GM19023 (cell line): ENCODE results near the gene MORN5.

ENCODE experiments used
- ATAC-seq: cut with Tn5 transposase; IDR thresholded peaks from one replicate; pipeline ENCODE4 v1.9.1; 2021; ENCODE audit warnings: mild to moderate bottlenecking, moderate library complexity; ENCODE audit not compliant: unreplicated experiment

Gene MORN5

DNA sequence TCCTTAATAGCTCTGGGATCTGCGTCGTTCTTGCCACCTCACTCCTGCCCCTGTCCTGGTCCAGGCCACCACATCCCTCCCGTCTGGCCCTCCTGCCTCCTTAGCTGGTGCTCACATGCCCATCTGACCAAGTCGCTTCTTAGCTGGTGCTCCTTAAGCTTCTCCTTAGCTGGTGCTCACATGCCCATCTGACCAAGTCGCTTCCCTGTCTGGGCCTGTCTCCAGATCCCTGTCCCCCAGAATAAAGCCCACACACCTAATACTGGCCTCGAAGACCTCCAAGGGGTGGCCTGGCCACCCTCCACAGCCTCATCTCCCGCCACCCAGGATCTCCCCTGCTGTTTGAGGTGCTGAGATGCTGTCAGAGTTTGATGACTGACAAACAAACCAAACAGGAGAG, 35.2 kb upstream of the MORN5 start:
- ATAC-seq = no peak

GRCh38 chr9:122125158-122125508, 34.6 kb upstream of the MORN5 start:
- ATAC-seq = peak; percentile 76

DNA sequence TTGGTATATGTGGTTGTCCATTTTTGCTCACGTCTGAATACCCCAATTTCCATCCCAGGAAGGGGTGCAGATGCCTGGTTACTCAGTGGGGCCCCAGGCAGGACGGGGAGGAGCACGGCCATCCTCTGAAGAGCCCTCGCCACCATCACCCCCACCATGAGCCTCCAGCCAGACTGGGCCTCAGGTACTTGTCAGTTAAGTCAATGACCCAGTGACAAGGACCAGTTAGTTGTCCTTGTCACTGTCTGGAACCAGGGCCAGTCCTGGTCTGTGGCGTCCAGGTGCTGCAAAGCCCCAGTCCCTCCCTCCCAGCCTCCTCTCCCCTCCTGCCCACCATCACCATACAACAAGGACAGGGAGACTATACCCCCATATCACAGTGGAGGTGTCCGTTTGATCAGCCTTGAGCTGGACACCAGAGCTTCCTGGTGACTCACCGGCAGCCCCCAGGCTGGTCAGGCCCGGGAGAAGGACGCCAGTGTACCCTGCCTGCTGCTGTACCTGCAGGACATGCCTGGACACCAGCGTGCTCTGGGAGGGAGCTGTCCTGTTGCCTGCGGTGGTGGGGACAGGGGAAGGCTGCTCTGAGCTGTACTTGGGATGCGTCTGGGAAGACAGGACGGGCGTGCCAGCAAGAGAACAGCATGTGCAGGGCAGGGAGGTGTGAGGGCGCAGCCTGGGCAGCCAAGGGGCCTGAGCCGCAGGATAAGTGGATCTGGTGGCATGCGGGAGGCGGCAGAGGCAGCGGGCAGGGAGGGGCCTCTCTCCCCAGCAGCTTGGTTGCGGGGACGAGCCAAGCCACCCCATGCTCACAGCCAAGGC, 34.0 kb upstream of the MORN5 start:
- ATAC-seq = no peak

DNA sequence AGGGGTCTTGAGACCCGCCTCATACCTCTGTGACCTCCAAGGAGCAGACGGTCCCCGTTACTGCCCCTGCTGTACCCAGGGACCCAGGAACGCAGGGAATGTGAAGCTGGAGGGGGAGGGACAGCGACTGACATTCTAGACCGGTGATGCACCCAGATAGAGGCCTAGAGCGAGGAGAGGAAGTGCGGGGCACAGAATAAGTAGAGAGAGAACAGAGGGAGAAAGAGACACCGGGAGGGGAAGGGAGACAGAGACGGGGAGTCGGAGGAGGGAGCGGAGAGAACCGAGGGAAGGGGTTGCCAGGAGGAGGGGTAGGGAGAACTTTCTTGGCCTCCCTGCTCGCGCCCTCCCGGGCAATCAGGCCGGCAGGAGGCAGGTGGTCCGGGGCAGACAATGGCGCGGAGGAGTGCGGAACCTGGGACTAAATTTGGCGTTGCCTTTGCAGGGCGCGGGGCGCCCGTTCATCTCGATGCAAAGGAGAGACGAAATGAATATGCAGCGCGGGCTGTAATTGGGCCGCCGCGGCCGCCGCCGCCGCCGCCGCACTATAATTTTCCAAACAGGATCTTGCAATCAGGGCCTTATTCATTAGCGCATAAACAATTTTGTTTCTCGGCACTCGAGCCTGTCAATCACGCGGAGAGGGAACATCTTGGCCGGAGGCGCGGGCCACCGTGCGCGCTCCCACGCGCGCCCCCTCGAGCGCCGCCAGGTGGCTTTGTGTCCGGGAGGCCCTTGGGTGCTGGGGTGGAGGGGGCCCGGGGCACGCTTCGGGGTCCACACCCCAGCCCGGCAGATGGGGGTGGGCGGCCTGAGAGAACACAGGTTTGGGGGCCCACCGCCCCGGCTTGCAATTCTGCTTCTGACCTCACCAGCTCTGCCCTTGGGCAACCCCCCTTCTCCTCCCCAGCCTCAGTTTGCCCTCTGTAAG, 33.1 kb upstream of the MORN5 start:
- no peak for ATAC-seq

GRCh38 chr9:122127396-122127798, 32.3 kb upstream of the MORN5 start:
- no peak for ATAC-seq

DNA sequence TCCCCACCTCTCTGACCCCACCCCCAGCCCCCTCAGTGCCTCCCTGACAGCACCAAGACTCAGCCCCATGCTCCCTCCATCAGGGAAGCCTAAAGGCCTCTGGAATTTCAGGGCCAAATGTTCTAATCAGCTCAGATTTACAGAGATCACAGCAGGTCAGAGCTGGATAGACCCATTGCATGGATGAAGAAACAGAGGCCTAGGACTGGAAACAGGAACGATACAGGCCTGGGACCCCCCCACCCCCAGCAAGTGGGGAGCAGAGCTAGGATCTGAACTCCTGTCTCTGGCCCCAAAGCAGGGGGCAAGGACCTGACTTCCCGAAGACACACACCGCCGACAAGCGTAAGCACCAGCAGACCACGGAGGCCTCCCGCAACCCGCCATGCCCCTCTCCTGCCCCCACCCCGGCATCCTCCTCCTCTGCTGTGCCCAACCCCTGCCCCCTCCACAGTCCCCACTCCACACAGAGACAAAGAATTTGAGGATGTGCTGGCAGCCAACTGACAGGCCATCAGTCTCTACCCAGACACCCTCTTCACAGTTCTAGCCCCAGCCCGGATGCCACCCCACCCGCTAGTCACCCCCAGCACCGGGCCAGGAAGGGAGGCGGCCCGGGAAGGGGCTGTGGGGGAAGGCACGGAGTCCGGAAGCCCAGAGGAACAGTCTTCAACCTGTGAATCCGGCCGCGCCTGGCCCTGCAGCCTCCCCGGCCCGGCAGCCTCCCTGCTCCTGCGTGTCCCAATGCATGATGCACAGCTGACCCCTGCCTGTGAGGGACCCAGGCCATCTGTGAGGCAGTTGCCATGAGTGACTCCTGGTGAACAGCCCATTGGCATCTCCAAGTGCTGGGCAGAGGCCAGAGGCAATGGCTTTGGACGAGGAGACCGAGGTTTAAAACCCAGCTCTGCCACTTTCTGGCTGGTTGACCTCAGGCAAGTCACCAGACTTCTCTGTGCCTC, 31.4 kb upstream of the MORN5 start:
- no peak for ATAC-seq

GRCh38 chr9:122128969-122129343, 30.8 kb upstream of the MORN5 start:
- ATAC-seq = no peak

DNA sequence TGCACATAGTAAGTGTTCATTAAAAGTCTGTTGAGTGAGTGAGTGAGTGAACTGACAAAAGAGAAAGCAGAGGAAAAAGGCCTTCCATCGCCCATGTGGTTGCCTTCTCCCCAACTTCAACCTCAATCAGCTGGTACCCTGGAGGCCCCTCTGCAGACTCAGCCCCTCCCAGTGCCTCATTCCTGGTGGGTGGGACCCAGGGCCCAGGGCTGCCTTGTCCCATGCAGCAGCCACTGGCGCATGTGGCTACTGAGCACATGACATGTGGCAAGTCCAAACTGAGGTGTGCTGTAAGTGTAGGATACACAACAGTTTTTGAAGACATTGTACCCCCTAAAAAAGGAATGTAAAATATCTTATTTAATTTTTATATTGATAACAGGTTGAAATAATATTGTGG, 29.7 kb upstream of the MORN5 start:
- ATAC-seq = no peak

GRCh38 chr9:122130837-122131236, 28.9 kb upstream of the MORN5 start:
- ATAC-seq = no peak

GRCh38 chr9:122131401-122132001, 28.2 kb upstream of the MORN5 start:
- no peak for ATAC-seq

DNA sequence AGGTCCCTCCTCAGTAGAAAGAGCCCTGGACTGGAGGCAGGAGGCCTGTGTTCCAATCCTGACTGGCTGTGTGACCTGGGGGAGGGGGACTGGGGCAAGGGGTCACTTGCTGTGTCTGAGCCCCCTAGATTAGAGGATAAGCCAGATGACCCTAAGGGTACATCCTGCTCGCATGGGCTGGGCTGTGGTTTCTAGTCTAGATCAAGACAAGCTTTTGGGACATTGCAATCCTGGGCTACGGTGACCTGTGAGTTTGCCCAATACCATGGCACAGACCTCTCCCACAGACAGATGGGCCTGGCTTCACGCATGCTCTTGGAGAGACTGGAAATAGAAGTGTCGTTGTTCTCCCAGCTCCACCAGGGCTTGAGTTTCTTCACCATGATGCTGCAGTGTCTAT, 27.2 kb upstream of the MORN5 start:
- ATAC-seq = no peak

DNA sequence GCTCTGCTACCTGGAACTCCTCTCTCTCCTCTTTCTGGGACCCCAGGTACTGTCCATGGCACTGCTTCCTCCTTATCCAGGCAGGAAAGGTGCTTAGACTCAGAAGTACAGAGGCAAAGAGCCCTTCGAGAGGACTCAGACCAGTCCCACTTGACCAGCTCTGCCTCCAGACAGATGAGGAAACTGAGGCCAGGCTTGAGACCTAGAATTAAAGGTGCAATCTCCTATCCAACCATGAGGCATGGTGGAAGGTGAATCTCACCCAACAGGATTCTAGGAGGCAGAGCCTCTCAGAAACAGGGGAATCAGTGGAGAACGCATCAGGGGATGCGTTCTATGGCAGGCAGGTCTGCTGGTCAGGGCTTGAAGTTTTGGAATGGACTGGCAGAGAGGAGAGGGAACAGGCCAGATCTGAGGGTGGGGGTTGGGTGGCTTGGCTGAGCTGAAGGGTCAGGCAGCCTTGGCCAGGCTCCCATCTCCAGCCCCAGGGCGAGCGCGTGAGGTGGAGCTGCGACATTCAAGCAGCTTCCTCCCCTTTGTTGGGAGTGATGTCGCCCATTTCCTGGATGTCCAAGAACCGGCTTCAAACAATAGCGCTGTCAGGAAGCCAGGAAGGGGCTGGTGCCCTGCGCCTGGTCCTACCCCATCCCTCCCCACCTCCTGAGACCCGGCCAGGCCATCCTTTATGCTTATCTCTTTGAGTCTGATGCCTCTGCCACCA, 26.3 kb upstream of the MORN5 start:
- ATAC-seq = no peak

DNA sequence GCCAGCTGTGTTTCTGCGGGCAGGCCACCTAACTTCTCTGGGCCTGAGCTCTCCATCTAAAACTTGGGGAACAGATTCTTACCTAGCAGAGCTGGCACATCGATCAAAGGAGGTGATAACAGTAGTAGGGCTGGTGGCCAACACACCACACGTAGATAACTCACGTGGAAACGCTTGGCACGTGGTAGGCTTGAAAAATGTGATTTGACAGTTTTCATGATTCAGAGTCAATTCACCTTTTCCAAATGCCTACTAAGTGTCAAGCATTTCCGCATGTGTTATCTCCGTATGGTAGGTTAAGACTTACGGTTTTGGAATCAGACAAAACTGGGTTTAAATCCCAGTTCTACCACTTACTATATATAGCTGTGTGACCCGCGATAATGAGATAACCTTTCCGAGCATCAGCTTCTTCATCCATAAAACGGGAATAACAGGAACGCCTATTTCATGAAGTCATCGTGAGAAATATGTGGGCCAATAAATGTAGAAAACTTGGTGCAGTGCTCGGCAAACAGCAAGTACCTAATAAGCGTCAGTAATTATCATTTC, 25.6 kb upstream of the MORN5 start:
- no peak for ATAC-seq

GRCh38 chr9:122134822-122135528, 24.7 kb upstream of the MORN5 start:
- ATAC-seq = no peak

DNA sequence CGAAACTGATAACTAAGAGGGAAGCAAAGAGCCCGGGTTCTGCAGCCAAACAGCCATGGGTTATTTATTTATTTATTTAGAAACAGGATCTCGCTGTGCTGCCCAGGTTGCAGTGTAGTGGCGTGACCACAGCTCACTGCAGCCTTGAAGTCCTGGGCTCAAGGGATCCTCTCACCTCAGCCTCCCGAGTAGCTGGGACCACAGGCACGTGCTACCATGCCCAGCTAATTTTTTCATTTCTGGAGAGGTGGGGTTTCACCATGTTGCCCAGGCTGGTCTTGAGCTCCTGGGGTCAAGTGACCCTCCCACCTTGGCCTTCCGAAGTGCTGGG, 24.2 kb upstream of the MORN5 start:
- ATAC-seq = no peak

DNA sequence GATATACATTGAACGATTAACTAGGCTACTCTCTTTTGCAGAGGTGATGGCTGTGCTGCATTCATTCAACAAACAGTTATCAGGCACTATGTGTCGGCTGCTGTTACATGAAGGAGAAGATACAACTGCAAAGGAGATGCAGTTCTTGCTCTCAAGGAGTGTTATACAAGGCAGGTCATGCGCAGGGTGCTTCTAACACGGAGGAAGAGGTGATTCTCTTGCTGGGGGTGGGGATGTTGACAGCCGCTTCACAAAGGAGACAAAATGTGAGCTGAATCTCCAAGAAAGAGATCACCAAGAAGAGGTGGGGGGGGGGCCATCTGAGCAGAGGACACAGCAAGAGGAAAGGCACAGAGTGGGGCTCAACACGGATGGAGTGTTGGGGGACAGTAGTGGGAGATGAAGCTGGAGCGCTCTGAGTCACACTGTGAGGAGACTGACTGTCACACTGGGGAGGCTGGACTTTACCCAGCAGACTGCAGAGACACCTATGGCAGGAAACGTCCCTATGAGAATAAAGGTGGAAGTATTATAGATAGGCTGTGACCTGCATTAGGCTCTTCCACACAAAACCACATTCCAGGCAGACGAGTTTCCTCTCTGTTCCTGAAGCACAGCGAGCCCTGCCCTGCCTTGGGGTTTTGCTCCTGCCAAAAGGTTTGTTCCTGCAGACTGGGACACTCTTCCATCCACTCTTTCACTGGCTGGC, 21.0 kb upstream of the MORN5 start:
- ATAC-seq = no peak

- no peak for ATAC-seq
These were observed 19.1 kb upstream of the MORN5 start for GRCh38 chr9:122140368-122141193.

- no peak for ATAC-seq
These were observed 18.0 kb upstream of the MORN5 start for GRCh38 chr9:122141671-122142070.
